Small intestine (tissue), 7 donors: Measurements from ENCODE around the gene HNRNPM. TPM values are rescaled to one million over a fixed set of nuclear protein-coding genes. Genes with fewer than 3 reads are reported as not detected.
A peak's percentile ranks its signal among the peaks of the same experiment; 100 is the strongest.
"Not testable (repeated sequence)": the region's sequence is repeated elsewhere in the genome, so short reads cannot be mapped to it uniquely, and the experiment has no call there.

Experiments used
- DNase-seq, 2 donors: peaks; one replicate each; pipeline versions ENCODE4 v3.0.0 to v3.0.0-alpha.2; 2013
- FAIRE-seq: peaks from 2 replicates; lab custom pipeline; 2012; peaks lifted over from hg19 to GRCh38; lab: Jason Lieb, UNC
- H3K27ac ChIP-seq, 3 donors: one replicate each; pipeline ENCODE4 v1.5.1; 2013; ENCODE audit warnings: low read length in 2 of 3, mild to moderate bottlenecking in 2 of 3, control low read depth in 1 of 3, inconsistent platforms in 1 of 3, low read depth in 1 of 3, moderate library complexity in 1 of 3
- H3K27me3 ChIP-seq, 3 donors: one replicate each; pipeline ENCODE4 v1.6.1; 2013; ENCODE audit warnings: low read length in 3 of 3, inconsistent platforms in 1 of 3; ENCODE audit not compliant: control insufficient read depth in 3 of 3, insufficient read depth in 3 of 3
- H3K36me3 ChIP-seq, 3 donors: one replicate each; pipeline ENCODE4 v1.6.1; 2013; ENCODE audit warnings: low read length in 3 of 3, inconsistent platforms in 1 of 3, low read depth in 1 of 3, mild to moderate bottlenecking in 1 of 3, moderate library complexity in 1 of 3; ENCODE audit not compliant: control insufficient read depth in 3 of 3, insufficient read depth in 2 of 3
- H3K4me1 ChIP-seq, 3 donors: one replicate each; pipeline ENCODE4 v1.6.1; 2013; ENCODE audit warnings: low read length in 2 of 3, inconsistent platforms in 1 of 3, low read depth in 1 of 3, mild to moderate bottlenecking in 1 of 3, moderate library complexity in 1 of 3; ENCODE audit not compliant: control insufficient read depth in 3 of 3, insufficient read depth in 2 of 3
- H3K4me3 ChIP-seq, 3 donors: one replicate each; pipeline ENCODE4 v1.5.1; 2013; ENCODE audit warnings: low read length in 3 of 3, control low read depth in 1 of 3, inconsistent platforms in 1 of 3, low read depth in 1 of 3, mild to moderate bottlenecking in 1 of 3, moderate library complexity in 1 of 3
- H3K9me3 ChIP-seq, 2 donors: one replicate each; pipeline ENCODE4 v1.6.1; 2013; ENCODE audit warnings: low read depth in 1 of 2, low read length in 1 of 2; ENCODE audit not compliant: control insufficient read depth in 2 of 2, insufficient read depth in 1 of 2
- WGBS, 3 donors: extraction: QIAGEN DNeasy Blood & Tissue Kit; methylation state at CpG; one replicate each; pipeline ENCODE4 v1.1.7; 2013; 5-methylcytosine and 5-hydroxymethylcytosine counted together
- polyA plus RNA-seq, 4 donors: library from polyadenylated mRNA; stranded (reverse) in 3 of 4; unstranded in 1 of 4; fragments of 200-250 nt in 3 of 4; fragments of 120-200 nt in 1 of 4; gene quantifications; one replicate each; pipeline versions ENCODE4 v1.2.1 to v1.2.3, GENCODE V29; 2013
- donor health status: healthy with polysubstance abuse.
- donor health status: control.
- donor health status: control.
- donor health status: Bipolar disorder and iron deficiency.
- donor health status: healthy.

Gene HNRNPM
- polyA plus RNA-seq, 4 donors = 98.6 to 225 (median 156) TPM

GRCh38 chr19:8438236-8438635 lies 6.5 kb upstream of the HNRNPM start:
- H3K27ac ChIP-seq = no peak overlapping the region
- no peaks in the 10 kb centered on the region for H3K27me3 ChIP-seq
- peaks cover 0 to 8% (median 0%) of the 10 kb centered on the region in 3 donors for H3K36me3 ChIP-seq
- 96% methylated on average over 12 of the region's 12 CpGs for WGBS, 3 donors
- DNase-seq = no peak
- no peak for FAIRE-seq
- H3K4me1 ChIP-seq = no peaks in the 10 kb centered on the region
- no peak overlapping the region for H3K4me3 ChIP-seq
- H3K9me3 ChIP-seq = no peaks in the 10 kb centered on the region

DNA sequence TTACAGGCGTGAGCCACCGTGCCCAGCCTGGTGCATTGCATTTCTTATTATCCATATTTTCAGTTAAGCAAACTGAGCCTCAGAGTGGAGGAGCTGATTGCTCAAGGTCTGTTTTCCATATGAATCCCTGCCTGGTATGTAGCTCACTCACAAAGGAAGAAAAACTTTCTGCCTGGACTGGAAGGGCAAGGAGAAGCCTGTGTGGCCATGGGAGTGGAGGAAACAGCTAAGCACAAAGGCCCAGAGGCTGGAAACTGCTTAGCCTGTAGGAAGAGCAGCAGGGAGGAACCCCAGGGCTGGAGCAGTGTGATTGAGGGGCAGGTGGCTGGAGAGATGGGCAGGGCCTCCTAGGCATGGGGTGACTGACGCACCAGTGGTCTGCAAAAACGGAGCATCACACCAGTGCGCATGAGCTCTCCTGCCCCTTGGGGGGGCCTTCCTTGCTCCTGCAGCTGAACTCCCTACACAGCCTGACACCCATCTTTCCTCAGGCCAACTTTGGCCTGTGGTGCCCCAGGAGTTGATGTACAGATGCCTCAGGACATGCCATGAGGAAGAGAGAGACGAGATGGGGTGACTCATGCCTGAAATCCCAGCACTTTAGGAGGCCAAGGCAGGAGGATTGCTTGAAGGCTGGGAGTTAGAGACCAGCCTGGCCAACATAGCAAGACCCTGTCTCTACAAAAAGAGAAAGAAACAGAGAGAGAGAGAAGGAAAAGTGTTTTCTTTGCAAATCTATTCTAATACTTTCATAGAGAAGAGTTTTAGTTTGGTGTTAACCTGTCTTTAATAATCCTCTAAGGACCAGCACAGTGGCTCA lies 2.8 kb upstream of the HNRNPM start:
- Histone ChIP-seq H3K9me3 (no peaks in the 10 kb centered on the region), H3K4me1 (peaks cover 0 to 8% (median 5%) of the 10 kb centered on the region in 3 donors), H3K27me3 (no peaks in the 10 kb centered on the region), H3K36me3 (peaks cover 0 to 12% (median 0%) of the 10 kb centered on the region in 3 donors), H3K27ac (no peak overlapping the region), H3K4me3 (no peak overlapping the region)
- DNase-seq = no peak
- no peak for FAIRE-seq
- WGBS, 3 donors = 80 to 85% (median 84%) methylated on average over 6 of the region's 6 CpGs

DNA sequence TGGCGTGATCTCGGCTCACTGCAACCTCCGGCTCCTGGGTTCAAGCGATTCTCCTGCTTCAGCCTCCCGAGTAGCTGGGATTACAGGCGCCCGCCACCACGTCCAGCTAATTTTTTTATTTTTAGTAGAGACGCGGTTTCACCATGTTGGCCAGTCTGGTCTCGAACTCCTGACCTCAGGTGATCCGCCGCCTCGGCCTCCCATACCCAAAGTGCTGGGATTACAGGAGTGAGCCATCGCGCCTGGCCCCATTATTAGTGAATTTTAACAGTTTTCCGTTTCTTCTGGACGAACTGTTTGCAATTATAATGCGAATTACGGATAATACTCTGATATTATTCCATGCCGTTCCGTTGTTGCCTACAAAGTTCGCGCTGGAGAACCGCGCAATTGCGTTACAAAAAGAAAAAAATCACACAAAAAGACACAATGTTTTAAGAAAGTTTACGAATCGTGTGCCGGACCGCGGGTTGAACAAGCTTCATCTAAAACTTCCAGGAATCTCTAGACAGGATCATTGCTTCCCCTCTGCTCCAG lies 567 bp upstream of the HNRNPM start:
- not testable (repeated sequence) for H3K27me3 ChIP-seq, H3K9me3 ChIP-seq, DNase-seq, FAIRE-seq
- Histone ChIP-seq H3K4me3 (peak overlapping the region; percentile 24 to 92 (median 76)), H3K36me3 (peaks cover 0 to 17% (median 0%) of the 10 kb centered on the region in 3 donors), H3K4me1 (peaks cover 0 to 21% (median 15%) of the 10 kb centered on the region in 3 donors), H3K27ac (peak overlapping the region; percentile 62 to 89 (median 80))
- 16 to 25% (median 20%) methylated on average over 32 of the region's 32 CpGs for WGBS, 3 donors

GRCh38 chr19:8445488-8446001 lies 770 bp downstream of the HNRNPM start:
- Histone ChIP-seq H3K27me3 (no peaks in the 10 kb centered on the region), H3K27ac (peak overlapping the region; percentile 85 to 98 (median 94)), H3K9me3 (no peaks in the 10 kb centered on the region), H3K36me3 (peaks cover 0 to 22% (median 0%) of the 10 kb centered on the region in 3 donors), H3K4me3 (peak overlapping the region; percentile 76 to 99 (median 92)), H3K4me1 (peaks cover 0 to 22% (median 15%) of the 10 kb centered on the region in 3 donors)
- 0 to 1% (median 0%) methylated on average over 42 to 45 of the region's 45 CpGs for WGBS, 3 donors
- FAIRE-seq (no peak), DNase-seq (peak; percentile 46 to 70)

DNA sequence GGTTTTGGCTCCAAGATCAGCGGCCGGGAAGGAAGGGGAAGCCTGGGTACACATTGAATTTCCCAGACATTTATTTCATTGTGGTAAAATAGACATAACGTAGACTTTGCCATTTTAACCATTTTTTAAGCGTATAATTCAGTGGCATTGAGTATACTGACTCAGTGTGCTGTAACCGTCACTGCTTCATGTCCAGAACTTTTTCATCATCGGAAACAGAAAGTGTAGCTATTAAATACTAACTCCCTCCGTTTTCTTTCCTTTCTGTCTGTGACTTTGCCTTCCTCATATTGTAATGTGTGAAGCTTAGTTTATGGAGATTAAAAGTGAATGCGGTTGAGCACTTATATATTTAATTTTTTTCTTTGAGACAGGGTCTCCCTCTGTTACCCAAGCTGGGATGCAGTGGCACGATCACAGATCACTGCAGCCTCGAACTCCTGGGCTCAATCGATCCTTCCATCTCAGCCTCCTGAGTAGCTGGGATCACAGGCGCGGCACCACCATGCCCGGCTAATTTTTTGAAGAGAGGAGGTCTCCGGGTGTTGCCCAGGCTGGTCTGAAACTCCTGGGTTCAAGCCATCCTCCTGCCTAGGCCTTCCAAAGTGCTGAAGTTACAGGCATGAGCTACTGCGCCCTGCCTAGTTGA lies 1.4 kb downstream of the HNRNPM start:
- H3K36me3 ChIP-seq = peaks cover 0 to 22% (median 0%) of the 10 kb centered on the region in 3 donors
- FAIRE-seq (no peak), DNase-seq (no peak)
- peak overlapping the region; percentile 76 to 99 (median 92) for H3K4me3 ChIP-seq
- H3K27me3 ChIP-seq = no peaks in the 10 kb centered on the region
- H3K9me3 ChIP-seq = no peaks in the 10 kb centered on the region
- H3K27ac ChIP-seq = peak overlapping the region in 2 of 3 donors; percentile 94 to 98
- peaks cover 0 to 22% (median 17%) of the 10 kb centered on the region in 3 donors for H3K4me1 ChIP-seq
- WGBS, 3 donors = 11 to 22% (median 21%) methylated on average over 16 of the region's 16 CpGs

GRCh38 chr19:8449830-8450229 lies 5.1 kb downstream of the HNRNPM start:
- H3K4me1 ChIP-seq = peaks cover 0 to 30% (median 22%) of the 10 kb centered on the region in 3 donors
- H3K27ac ChIP-seq = no peak overlapping the region
- H3K4me3 ChIP-seq = no peak overlapping the region
- DNase-seq (no peak), FAIRE-seq (no peak)
- H3K36me3 ChIP-seq = peaks cover 0 to 38% (median 0%) of the 10 kb centered on the region in 3 donors
- no peaks in the 10 kb centered on the region for H3K9me3 ChIP-seq
- WGBS, 3 donors = 69 to 71% (median 70%) methylated on average over 7 to 8 of the region's 8 CpGs
- H3K27me3 ChIP-seq = no peaks in the 10 kb centered on the region

GRCh38 chr19:8451377-8451776 lies 6.6 kb downstream of the HNRNPM start:
- H3K4me1 ChIP-seq = peaks cover 0 to 28% (median 19%) of the 10 kb centered on the region in 3 donors
- H3K27ac ChIP-seq = no peak overlapping the region
- no peak overlapping the region for H3K4me3 ChIP-seq

GRCh38 chr19:8451885-8452284 lies 7.1 kb downstream of the HNRNPM start:
- DNase-seq = peak in 1 of 2 donors; percentile 51
- Histone ChIP-seq H3K36me3 (peaks cover 0 to 43% (median 13%) of the 10 kb centered on the region in 3 donors), H3K4me1 (peaks cover 0 to 24% (median 14%) of the 10 kb centered on the region in 3 donors), H3K9me3 (no peaks in the 10 kb centered on the region), H3K27ac (no peak overlapping the region), H3K4me3 (no peak overlapping the region), H3K27me3 (no peaks in the 10 kb centered on the region)
- WGBS, 3 donors = 41 to 52% (median 49%) methylated on average over 3 of the region's 3 CpGs
- FAIRE-seq = no peak

More at GRCh38 chr19:8451377-8451776, 6.6 kb downstream of the HNRNPM start:
- H3K36me3 ChIP-seq = peaks cover 0 to 42% (median 8%) of the 10 kb centered on the region in 3 donors
- no peak for DNase-seq
- no peaks in the 10 kb centered on the region for H3K27me3 ChIP-seq
- FAIRE-seq = no peak
- H3K9me3 ChIP-seq = no peaks in the 10 kb centered on the region
- 59 to 67% (median 62%) methylated on average over 6 of the region's 6 CpGs for whole genome bisulfite sequencing, 3 donors
